Natural killer cell (primary cell): ENCODE data around the gene FBXO30. TPM values are rescaled to one million over a fixed set of nuclear protein-coding genes. Genes with fewer than 3 reads are reported as not detected.

Source experiments
- ATAC-seq, 3 donors: fragments of 150-1000 bp in 2 of 3; fragments of 200-7000 bp in 1 of 3; cut with Tn5 transposase; 1 replicate in 1 of 3; 2 replicates in 2 of 3; pipeline ENCODE4 v1.10.0; 2021; ENCODE audit warnings: mild to moderate bottlenecking in 2 of 3, moderate library complexity in 2 of 3
- DNase-seq, 2 donors: peaks; one replicate each; pipeline versions ENCODE4 v3.0.0 to v3.0.0-alpha.2; 2013 to 2021; ENCODE audit warnings: mixed read lengths in 1 of 2
- H3K27ac ChIP-seq: one replicate; pipeline ENCODE4 v1.5.1; 2013; ENCODE audit warnings: mild to moderate bottlenecking, low read length
- H3K27me3 ChIP-seq: one replicate; pipeline ENCODE4 v1.6.1; 2013; ENCODE audit warnings: low read length; ENCODE audit not compliant: control insufficient read depth, insufficient read depth
- H3K36me3 ChIP-seq: one replicate; pipeline ENCODE4 v1.6.1; 2013; ENCODE audit warnings: low read length; ENCODE audit not compliant: control insufficient read depth, insufficient read depth
- H3K4me1 ChIP-seq: one replicate; pipeline ENCODE4 v1.6.1; 2013; ENCODE audit warnings: low read length; ENCODE audit not compliant: control insufficient read depth, insufficient read depth
- H3K4me3 ChIP-seq: one replicate; pipeline ENCODE4 v1.5.1; 2013; ENCODE audit warnings: low read length
- H3K9me3 ChIP-seq: one replicate; pipeline ENCODE4 v1.6.1; 2013; ENCODE audit warnings: low read length; ENCODE audit not compliant: control insufficient read depth, insufficient read depth
- H3K27ac Mint-ChIP-seq, 2 donors: one replicate each; pipeline ENCODE4 v1.8.0; 2022; ENCODE audit warnings: mild to moderate bottlenecking in 2 of 2, mixed read lengths in 2 of 2, moderate library complexity in 1 of 2
- H3K27me3 Mint-ChIP-seq, 2 donors: one replicate each; pipeline ENCODE4 v1.8.0; 2022; ENCODE audit warnings: low read depth in 2 of 2, mixed read lengths in 2 of 2
- H3K36me3 Mint-ChIP-seq: one replicate; pipeline ENCODE4 v1.8.0; 2022; ENCODE audit warnings: mixed read lengths
- H3K4me1 Mint-ChIP-seq, 2 donors: one replicate each; pipeline ENCODE4 v1.8.0; 2022; ENCODE audit warnings: mixed read lengths in 2 of 2
- H3K4me3 Mint-ChIP-seq: one replicate; pipeline ENCODE4 v1.8.0; 2022; ENCODE audit warnings: mild to moderate bottlenecking, moderate library complexity, mixed read lengths
- H3K9me3 Mint-ChIP-seq, 2 donors: one replicate each; pipeline ENCODE4 v1.8.0; 2022; ENCODE audit warnings: mixed read lengths in 2 of 2
- WGBS: methylation state at CpG from one replicate; pipeline ENCODE4 v1.1.7; 2013; ENCODE audit warnings: missing lambda C conversion rate; ENCODE audit not compliant: insufficient coverage; 5-methylcytosine and 5-hydroxymethylcytosine counted together
- intact Hi-C: fragments of 100-400 bp; cut with micrococcal nuclease; formaldehyde crosslinking; loops from one replicate; pipeline ENCODE4 v1.14.2; 2022
- total RNA-seq, 4 donors: library from RNA; stranded (reverse); fragments of 120-200 nt in 1 of 4; gene quantifications; one replicate each; pipeline versions ENCODE4 v1.2.3 to v1.2.4, GENCODE V29; 2013 to 2022
- TF ChIP-seq, protein P1 (sequence below): fragments of 200-600 bp; IDR thresholded peaks from one replicate; pipeline ENCODE4 v1.8.0; 2022; ENCODE audit warnings: antibody characterized with exemption

The FBXO30 gene, protein sequence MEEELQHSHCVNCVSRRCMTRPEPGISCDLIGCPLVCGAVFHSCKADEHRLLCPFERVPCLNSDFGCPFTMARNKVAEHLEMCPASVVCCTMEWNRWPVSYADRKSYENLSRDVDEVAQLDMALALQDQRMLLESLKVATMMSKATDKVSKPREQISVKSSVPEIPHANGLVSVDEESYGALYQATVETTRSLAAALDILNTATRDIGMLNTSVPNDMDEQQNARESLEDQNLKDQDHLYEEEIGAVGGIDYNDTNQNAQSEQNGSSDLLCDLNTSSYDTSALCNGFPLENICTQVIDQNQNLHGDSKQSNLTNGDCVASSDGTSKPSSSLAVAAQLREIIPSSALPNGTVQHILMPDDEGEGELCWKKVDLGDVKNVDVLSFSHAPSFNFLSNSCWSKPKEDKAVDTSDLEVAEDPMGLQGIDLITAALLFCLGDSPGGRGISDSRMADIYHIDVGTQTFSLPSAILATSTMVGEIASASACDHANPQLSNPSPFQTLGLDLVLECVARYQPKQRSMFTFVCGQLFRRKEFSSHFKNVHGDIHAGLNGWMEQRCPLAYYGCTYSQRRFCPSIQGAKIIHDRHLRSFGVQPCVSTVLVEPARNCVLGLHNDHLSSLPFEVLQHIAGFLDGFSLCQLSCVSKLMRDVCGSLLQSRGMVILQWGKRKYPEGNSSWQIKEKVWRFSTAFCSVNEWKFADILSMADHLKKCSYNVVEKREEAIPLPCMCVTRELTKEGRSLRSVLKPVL
- total RNA-seq = 1 to 10 TPM; 3.4 to 6.4 (median 5.9) TPM
- total RNA-seq (2013) = 8.0 TPM

DNA sequence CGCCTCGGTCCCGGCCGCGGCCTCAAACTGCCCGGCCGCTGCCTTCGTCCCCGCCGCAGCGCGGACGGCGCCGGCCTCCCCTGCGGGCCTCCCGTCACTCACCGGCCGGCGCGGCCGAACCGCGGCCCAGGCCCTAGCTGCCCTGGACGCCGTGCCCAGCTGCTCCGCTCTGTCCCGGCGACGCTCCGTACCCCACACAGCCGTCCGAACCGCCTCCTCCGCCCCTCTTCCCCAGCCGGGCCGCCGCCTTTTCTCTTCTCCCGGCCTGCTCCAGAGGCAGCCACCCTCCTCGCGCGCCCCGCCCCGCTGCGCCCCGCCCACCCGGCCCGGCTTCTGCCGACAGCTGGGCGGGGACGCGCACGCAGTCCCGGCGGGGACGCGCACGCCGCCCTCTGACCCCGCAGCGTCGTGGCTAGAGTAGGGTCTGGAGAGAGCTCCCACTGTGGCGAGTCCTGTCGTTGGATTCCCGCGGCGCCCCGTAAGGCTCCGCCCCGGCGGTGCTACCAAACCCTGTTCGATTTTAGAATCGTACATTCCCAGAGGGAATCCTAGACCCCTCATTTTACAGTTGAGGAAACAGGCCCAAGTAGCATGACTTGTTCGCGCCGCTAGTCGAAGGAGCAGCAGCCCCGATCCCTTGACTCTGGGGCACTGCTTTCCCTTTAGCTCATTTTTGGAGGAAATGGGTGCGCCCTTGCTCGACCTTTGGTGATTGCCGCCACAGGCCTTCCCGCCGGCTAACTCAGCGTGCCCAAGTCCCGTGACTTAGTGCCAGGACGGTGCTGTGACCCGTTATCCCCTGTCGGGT lies at the start of gene FBXO30:
Gene FBXO30, minus strand, starts transcription at position 295 of the 808 bp plus-strand sequence. CDS start 8,390 bp downstream, outside the sequence.
- TF ChIP-seq, protein P1, sequence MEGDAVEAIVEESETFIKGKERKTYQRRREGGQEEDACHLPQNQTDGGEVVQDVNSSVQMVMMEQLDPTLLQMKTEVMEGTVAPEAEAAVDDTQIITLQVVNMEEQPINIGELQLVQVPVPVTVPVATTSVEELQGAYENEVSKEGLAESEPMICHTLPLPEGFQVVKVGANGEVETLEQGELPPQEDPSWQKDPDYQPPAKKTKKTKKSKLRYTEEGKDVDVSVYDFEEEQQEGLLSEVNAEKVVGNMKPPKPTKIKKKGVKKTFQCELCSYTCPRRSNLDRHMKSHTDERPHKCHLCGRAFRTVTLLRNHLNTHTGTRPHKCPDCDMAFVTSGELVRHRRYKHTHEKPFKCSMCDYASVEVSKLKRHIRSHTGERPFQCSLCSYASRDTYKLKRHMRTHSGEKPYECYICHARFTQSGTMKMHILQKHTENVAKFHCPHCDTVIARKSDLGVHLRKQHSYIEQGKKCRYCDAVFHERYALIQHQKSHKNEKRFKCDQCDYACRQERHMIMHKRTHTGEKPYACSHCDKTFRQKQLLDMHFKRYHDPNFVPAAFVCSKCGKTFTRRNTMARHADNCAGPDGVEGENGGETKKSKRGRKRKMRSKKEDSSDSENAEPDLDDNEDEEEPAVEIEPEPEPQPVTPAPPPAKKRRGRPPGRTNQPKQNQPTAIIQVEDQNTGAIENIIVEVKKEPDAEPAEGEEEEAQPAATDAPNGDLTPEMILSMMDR = no peak
- peak within 1 kb of the TSS; percentile 92 for H3K4me3 Mint-ChIP-seq
- DNase-seq = peak; percentile 87 to 94
- no peaks in the 10 kb centered on the region for H3K27me3 Mint-ChIP-seq
- no peaks in the 10 kb centered on the region for H3K36me3 Mint-ChIP-seq
- WGBS = under 1% methylated on average over 88 of the region's 88 CpGs
- Histone ChIP-seq H3K27ac (peak within 1 kb of the TSS; percentile 85), H3K4me1 (peaks cover 18% of the 10 kb centered on the region), H3K9me3 (no peaks in the 10 kb centered on the region), H3K36me3 (no peaks in the 10 kb centered on the region), H3K4me3 (peak within 1 kb of the TSS; percentile 99), H3K27me3 (no peaks in the 10 kb centered on the region)
- peak; percentile 89 to 99 (median 93) for ATAC-seq
- peak within 1 kb of the TSS; percentile 87 to 93 for H3K27ac Mint-ChIP-seq
- peaks cover 29 to 46% of the 10 kb centered on the region in 2 donors for H3K4me1 Mint-ChIP-seq
- intact Hi-C loops = loop anchor here (1.0 to 5.0 kb wide), 3 partner anchors 53 to 150 kb away; partner anchors contain the start of gene SHPRH
- H3K9me3 Mint-ChIP-seq = no peaks in the 10 kb centered on the region

DNA sequence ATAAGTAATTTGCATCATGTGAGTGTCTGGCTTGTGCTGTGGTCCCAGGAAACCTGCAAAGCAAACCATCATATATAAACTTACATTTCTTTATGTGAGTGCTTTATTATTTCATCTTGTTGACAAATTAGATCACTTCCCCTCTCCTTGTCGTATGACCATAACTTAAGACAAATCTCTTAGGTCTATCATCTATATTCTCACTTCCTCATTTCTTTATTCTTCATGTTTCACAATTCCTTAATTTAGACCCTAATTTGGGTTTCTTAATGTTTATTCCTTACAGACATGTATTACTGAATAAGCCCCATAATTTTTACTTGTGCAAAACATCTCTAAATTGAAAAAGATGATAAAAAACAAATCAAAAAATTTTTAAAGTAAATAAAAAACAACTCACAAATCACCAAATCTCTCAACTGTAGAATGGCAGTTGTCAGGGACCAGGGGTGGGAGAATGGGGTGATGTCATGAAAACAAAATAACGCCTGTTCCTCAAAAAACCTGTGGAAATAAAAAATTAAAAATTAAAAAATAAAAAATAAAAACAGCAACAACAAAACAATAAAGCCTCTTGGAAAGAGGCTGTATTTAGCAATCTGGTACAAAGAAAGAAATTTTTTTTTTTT lies 49.5 kb upstream of the FBXO30 start:
- H3K4me1 ChIP-seq = peaks cover 12% of the 10 kb centered on the region
- DNase-seq (no peak), ATAC-seq (no peak)
- H3K27ac Mint-ChIP-seq = no peak overlapping the region
- H3K36me3 Mint-ChIP-seq = peaks cover 8% of the 10 kb centered on the region
- no peaks in the 10 kb centered on the region for H3K9me3 ChIP-seq
- no peak overlapping the region for H3K4me3 Mint-ChIP-seq
- H3K27ac ChIP-seq = no peak overlapping the region
- no peaks in the 10 kb centered on the region for H3K27me3 Mint-ChIP-seq
- peaks cover 32 to 42% of the 10 kb centered on the region in 2 donors for H3K4me1 Mint-ChIP-seq
- no peaks in the 10 kb centered on the region for H3K27me3 ChIP-seq
- intact Hi-C loops = loop anchor here (10.0 kb wide), 1 partner anchor 129 kb away; the partner anchor contains the start of gene EPM2A
- WGBS = 73% methylated on average over 1 of the region's 2 CpGs
- no peaks in the 10 kb centered on the region for H3K9me3 Mint-ChIP-seq
- no peaks in the 10 kb centered on the region for H3K36me3 ChIP-seq
- TF ChIP-seq, protein P1 = no peak
- H3K4me3 ChIP-seq = no peak overlapping the region

DNA sequence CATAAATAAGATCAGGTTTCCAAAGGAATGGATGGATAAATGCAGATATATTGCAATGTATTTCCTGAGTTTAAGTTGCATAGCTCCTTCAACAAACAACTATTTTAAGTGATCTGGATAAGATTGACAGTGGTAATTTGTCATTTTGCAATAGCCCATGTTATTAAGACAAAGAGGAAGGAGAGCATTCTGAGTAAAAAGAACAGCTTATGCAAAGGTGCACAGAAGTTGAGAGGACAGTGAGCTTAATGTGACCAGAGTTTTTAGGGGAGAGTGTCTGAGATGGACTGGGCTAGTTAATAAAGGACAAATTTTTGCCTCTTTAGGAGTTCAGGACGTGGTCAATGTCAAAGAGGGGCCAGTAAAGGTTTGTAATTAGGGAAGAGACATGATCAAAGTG lies 48.8 kb upstream of the FBXO30 start:
- Histone ChIP-seq H3K27ac (peak overlapping the region; percentile 8), H3K4me3 (no peak overlapping the region), H3K27me3 (no peaks in the 10 kb centered on the region), H3K4me1 (peaks cover 12% of the 10 kb centered on the region), H3K9me3 (no peaks in the 10 kb centered on the region), H3K36me3 (no peaks in the 10 kb centered on the region)
- Mint-ChIP-seq H3K4me3 (no peak overlapping the region), H3K27ac (no peak overlapping the region), H3K36me3 (peaks cover 8% of the 10 kb centered on the region), H3K9me3 (no peaks in the 10 kb centered on the region), H3K27me3 (no peaks in the 10 kb centered on the region), H3K4me1 (peaks cover 32 to 42% of the 10 kb centered on the region in 2 donors)
- intact Hi-C loops = loop anchor here (10.0 kb wide), 1 partner anchor 129 kb away; the partner anchor contains the start of gene EPM2A
- TF ChIP-seq, protein P1 = no peak
- DNase-seq (no peak), ATAC-seq (no peak)
- 73% methylated on average over 1 of the region's 1 CpG for WGBS
